IPS DF 19.7 (cell line): ENCODE results near the gene PTPRR.

Source experiments
- DNase-seq: peaks from one replicate; pipeline ENCODE4 v3.0.0-alpha.2; 2013; ENCODE audit warnings: low read depth, low spot score

PTPRR gene

DNA sequence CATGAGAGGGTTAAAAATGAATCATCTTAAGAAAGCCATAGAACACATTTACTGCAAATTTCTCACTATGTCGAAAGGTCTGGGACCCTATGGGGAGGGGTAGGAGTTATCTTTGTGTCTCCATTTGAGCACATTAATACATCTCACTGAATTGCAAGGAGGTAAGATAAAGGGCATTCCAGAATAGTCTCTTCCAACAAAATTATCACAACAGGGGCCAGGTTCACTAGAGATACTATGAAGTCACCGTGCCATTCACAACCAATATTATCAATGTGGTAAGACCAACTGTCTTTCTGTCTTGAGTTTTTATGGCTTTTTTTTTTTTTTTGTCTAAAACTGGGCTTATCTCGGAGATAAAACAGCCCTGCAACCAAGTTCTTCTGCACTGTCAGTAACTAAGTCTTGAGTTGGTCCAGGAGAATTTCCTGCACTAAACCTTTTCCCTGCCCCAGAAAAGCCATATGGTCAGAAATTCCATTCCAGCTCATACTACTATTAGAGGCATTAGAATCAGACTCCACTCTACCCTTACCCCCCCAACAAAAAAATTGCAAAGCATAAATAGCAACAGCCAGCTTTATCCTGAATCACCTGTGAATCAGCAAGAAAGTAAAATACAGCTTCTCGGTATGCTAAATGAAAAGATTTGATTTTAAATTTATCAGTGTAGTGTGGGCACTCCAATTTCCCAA lies 79.7 kb downstream of the PTPRR start:
- DNase-seq, result no peak

DNA sequence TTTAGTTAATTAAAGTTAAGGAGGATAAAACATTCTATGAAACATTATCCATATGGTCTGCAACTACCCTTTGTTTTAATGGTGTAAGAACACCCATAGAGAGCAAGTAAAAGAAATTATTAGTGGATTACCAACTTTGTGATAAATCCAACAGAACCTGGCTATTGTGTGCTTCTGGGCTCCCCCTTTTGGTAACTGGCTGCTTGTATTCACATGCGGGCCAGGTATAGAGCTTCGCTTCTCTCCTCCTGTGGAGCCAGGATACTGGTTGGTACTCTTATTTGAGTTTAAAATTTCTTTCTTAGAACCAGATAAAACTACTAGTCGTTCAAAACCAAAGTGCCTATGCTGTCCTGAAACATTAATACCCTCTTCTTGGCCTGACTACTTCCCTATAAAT lies 81.0 kb downstream of the PTPRR start:
- no peak for DNase-seq

DNA sequence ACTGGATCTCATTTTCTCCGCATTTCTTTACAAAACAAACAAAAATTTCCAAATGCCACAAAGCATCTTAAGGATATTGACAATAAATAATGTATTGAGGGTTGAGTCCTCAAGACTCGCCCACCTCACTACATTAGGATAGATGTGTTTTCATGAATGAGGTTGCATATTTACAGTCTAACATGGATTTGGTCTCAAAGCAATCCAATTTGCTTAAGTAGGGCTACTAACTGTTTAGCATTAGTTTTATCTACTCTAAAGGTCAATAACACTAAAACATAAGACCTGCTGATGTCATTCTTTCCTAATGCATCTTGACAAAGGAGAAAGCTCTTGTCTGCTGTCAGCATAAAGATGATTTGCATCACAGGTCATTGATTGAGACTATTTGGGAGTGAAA lies 82.4 kb downstream of the PTPRR start:
- no peak for DNase-seq

DNA sequence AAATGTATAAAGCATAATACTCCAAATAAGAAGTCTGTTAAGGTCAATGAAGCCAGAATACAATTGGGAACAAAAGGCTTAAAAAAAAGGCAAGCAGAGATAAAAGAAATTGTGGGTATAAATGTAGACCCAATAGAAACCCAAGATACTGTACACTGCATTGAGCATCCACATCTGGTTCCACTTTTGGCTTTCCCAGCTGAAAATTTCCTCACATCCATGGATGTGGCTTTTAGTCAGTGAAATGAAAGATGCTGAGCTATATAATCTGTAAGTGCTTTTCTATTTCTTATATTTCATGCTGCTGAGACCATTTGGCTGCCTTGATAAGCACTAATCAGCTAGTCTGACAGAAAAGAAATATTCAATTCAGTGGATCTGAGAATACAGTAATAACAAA lies 83.5 kb downstream of the PTPRR start:
- no peak for DNase-seq

DNA sequence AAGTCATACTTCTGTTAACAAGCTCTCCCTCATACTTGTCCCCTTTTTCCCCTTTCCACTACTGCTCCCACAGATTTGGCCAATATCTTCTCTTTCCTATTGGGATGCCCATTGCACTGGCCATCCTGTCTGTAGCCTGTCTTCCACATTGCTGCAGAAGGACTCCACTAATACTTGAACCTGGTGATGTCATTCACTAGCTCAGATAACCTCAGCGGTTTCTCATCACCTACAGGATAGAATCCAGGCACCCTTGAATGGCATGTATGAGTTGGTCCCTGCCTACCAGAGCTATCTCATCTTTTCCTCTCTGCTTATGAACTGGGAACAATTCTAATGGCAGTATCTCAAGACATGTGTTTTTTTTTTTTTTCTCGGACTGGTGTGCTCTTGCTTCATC lies 84.6 kb downstream of the PTPRR start:
- DNase-seq, result no peak

DNA sequence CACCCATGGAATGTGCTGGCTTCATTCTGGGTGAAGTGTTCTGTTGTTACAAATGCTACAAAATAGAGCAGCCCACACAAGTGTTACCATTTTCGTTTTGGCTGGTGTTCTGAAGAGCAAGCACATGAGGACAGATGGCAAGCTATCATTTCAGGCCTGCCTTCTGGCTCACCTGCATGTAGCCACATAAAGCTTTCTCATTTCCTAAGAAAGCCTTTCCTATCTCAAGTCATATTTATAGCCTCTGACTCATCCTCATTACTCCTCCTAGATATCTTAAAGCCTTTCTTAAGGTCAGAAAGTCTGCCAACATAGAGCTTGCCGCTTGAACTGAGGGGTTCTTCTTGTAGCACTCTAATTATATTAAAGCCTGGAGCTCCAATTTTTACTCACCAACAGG lies 89.0 kb downstream of the PTPRR start:
- DNase-seq, result no peak

DNA sequence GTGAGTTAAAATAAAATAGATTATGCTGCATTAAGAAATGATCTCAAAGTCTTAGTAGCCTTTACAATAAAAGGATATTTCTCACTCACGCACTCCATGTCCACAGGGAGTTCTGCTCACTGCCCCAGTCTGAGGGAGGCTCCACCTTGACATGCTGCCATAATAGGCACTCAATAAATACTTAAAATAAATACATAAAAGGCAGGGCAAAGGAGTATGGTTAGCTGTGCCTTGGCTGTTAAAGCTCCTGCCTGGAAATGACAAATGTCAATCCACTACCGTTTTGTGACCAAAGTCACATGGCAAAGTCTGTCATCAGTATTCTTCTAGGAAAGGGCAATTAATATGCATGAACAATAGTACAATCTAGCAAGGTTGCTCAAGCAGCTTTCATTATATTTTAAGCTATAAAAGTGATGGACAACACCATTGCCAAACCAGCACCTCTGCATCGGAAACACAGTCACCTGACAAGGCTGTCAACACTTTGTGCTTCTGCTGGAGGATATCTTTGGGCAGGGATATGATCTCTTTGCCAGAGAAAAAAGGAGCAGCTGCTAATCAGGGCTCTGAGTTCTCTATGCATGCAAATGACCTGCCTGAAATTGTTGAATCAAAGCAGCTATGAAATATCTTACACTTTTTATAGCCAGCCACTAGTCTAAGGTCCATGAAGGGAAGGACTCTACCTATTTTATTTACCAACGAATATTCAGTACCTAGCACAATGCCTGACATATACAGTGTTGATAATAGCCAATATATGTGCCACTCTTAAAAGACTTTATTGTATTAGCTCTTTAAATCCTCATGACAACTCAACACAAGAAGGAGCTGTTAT lies 90.1 kb downstream of the PTPRR start:
- DNase-seq, result no peak

DNA sequence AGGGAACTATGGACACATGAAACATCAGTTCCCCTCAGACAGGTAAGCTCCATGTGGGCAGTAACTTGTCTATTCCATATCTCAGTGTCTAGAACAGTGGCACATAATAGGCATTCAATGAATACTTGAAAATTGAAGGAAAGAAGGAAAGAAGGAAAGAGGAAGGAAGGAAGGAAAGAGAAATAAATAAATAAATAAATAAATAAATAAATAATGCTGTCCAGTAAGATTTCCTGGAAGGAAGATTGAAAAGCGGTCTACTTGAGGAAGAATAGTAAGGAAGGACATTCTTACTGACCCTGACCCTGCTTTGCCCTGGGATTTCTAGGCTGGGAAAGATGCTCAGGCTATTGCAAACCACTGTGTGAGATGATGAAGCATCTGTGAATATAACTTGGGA lies 91.5 kb downstream of the PTPRR start:
- DNase-seq, result no peak

DNA sequence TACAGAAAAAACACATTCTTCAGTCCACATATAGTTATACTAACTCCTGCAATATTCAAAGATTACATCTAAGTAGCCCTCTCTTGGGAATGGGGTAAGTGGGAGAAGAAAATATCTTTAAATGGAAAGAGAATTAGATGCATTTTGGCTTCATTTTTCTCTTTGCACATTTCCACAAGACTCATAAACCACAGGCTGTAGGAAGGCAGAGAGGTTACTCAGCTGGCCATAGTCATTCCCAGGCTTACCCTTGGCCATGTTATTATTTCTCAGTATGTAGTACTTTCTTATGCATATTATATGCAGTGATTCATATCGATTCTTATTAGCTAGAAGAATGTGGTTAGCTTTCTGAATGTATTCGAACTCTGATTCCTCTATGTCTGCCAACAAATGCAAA lies 92.2 kb downstream of the PTPRR start:
- no peak for DNase-seq

DNA sequence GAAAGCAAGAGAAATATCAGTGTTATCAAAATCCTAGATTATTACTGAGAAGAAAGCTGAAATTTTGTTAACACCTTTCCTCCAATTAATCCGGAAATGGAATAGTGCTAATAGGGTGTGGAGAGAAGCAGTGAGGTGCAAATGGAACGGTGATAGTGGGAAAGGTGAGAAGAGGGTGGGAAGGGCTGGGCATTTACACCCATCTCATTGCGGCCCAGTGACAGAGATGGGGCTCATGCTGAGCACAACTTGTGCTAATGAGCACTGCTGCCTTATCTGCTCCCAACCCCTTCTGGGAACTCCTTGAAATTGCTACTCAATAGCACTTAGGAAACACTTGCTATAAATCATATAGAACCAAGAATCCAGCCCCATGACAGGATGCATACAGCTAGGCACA lies 94.4 kb downstream of the PTPRR start:
- no peak for DNase-seq

DNA sequence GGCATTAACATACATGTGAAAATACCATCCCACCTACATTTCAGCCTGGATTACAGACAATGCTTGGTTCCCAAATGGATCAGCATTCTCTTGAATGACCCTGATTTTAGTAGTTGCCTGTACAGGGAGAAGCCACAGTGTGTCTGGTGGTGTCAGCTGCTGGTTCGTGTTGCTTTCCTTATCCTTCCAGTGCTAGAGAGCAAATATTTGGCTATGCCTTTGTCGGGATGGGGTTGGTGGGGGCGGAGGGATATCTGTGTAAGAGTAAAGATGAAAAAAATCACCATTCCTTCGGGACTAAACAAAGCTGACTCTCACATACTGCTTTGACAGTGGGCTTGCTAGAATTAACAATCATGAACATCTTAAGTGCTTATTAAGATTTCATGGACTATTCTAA lies 96.0 kb downstream of the PTPRR start:
- DNase-seq, result no peak

DNA sequence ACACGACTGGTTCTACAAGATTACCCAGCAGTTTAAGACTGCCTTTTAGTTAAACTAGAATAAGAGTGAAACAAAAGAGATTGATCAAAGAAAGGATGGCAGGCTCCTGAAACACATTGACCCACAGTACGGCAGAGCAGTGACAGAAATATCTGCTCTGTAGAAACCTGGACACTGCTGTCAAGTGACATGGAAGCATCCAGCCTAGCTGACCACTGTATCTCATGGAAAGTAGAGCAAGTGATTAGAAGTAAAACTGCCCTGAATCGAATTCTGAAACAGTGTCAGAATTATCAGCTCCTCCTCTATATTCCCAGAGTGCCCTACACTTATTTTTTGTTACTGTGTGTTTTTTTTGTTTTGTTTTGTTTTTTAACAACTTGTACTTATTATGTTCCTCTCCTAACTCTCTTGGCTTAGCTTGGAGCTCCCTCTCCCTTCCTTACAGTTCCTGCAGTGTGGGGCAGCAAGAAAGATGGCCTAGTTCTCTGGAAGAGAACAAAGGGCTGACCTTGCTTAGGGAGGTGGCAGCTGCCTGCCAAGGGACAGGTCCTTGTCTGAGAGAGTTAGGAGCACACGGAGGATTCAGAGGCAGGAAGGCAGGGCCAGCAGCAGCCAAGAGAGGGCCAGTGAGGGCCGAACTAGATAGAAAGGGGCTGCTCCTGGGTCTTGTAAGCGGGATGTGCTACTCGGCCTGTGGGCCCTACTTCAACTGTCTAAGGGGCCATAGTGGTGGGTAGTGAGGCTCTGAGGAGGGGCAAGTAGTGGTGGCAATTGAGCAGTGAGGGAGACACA lies 97.2 kb downstream of the PTPRR start:
- DNase-seq, result no peak

DNA sequence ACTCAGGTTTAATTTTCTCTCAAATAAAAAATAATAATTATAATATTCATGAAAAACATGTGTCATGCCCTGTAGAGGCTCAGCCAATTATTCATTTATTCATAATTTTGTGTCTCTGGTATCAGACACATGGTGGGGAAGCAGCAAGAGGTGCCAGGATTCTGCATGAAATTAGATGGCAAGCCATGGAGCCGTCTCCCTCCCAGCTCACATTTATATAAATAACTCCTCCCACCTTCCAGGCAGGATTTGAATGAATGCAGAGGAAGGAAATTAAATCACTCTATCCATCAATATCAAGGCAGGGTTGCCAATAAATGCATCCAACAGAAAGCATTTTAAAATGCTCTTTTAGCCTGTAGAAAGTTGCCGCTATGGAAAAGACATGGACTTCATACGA lies 98.1 kb downstream of the PTPRR start:
- DNase-seq, result no peak

DNA sequence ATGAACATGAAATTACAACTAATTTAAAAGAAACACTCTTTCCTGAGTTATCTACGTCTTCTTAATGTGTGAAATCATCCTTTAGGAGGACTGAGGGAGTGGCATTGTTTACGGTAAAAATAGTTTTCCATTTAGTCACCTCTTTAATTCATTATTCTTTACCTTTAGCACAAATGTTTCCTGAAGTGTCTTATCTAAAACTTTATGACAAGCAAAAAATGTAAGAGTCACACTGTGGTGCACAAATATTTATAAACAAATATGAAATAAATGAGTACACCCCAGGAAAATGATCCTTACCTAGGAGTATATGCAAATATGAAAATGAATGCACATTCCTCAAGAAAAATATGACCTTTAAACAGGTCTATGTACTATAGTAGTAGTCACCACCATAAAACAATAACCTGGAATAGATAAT lies 104.6 kb downstream of the PTPRR start:
- DNase-seq, result no peak

DNA sequence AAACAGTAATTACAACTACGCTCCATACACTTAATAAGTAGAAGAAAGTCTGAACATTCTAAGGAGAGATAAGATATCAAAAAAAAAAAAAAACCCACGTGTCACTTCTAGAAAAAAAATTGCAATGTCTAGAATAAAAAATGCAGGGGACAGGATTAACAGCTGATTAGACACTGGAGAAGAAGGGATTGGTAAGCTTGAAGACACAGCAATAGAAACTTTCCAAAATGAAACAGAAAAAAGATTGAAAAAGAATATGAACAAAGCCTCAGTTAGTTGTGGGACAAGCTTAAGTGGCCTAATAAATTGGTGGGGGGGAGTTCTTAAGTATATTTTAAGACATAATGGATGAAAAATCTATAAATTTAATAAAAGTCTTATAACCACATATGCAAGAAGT lies 105.5 kb downstream of the PTPRR start:
- no peak for DNase-seq

DNA sequence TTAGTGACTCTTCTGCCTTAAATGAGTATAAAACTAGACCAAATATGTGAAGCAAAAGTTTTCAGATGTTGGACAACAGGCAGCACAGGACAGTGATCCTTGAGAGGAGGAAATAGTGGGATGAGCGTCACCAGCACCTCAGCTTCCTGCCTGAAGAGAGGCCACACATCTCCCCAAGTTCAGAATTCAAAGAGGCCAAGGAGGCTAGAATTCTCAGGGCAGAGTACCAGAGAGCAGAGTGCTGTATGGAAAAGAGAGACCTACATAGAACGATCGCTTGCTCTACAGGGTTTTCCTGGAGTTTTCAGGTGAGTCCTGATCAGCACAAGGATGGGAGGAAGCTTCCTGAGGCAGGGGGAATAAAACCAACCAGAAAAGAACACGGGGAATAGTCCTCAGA lies 107.0 kb downstream of the PTPRR start:
- no peak for DNase-seq

DNA sequence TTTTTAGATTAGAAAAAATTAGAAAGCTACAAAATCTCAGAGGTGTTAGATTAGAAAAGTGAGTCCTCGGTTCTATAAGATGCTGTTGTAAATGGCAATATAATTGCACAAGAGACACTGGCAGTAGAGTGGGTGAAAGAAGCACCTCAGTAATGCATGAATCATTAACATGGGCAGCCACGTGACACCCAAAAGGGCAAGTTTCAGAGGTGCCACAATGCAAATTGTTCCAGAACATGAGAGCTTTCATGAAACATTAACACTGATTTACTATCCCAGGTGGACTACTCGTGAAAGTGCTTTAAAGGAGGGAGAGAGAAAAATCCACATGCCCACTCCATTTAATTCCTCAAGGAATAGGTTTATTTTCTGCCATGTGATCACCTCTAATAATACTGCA lies 108.4 kb downstream of the PTPRR start:
- no peak for DNase-seq

DNA sequence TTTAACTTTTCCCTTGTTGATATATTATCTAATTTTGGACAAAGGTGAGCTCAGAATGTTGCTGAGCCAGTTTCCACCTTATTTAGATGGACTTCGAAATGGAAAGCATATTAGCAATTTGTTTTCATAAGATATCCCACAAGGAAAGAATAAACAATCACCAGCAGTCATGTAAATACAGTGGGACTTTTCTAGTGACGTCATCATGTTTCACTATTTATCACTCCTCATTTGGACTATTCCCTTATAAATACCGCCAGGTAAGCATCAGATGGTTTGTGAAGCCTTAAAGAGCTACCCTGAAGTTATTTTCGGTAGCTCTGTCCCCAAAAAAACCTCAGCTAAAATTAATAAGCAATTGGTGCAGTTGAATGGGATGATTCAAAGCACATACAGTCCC lies 110.7 kb downstream of the PTPRR start:
- DNase-seq, result no peak

DNA sequence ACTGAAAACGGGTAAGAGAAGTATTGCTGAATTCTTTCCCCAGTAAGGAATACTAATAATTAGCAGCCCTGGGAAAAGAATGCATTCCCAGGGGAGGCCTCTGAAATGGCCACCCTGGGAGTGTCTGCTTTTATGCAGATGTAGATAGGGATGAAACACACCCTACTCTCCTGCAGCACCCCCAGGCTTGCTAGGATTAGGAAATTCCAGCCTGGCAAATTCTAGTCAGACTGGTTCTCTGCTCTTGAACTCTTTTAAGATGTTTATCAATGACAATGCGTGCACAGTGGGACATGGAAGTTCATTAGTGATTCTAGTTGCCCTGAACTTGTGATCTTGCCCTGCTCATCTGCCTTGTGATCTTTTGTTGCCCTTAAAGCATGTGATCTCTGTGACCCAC lies 112.5 kb downstream of the PTPRR start:
- DNase-seq, result peak; percentile 63

DNA sequence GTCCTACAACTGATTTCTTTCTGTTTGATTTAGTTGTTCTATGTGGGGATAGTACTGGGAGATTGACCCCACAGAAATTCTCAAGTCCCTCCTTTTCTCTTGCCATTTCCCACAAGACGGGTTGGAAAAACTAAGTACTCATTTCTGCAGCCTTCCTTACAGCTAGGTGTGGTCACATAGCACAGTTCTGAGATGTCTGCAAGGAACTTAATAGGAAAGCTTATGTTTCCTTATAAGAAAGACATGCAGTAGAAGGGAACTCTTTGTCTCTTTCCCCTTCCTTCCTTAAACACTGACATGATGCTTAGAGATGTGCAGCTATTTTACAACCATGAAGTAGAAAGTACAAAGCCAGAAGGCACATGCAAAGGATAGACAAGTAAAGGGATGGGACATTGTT lies 113.7 kb downstream of the PTPRR start:
- DNase-seq, result no peak

DNA sequence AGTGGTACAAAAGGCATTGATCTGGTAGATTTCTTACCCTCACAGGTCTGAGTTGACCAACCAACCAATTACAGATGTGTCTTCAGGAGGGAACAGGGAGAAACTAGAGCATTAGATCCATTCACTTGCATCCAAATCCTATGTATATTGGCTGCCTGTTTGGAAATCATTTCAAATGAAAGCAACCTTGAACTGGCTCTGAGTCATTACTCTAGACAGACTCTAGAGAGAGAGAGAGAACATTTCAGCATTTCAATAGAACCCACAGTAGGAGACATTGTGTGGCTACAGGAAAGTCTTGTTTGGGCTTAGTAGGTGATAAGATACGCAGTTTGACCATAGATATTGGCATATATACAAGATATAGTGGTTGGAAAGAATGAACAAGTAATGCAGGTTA lies 114.5 kb downstream of the PTPRR start:
- no peak for DNase-seq

DNA sequence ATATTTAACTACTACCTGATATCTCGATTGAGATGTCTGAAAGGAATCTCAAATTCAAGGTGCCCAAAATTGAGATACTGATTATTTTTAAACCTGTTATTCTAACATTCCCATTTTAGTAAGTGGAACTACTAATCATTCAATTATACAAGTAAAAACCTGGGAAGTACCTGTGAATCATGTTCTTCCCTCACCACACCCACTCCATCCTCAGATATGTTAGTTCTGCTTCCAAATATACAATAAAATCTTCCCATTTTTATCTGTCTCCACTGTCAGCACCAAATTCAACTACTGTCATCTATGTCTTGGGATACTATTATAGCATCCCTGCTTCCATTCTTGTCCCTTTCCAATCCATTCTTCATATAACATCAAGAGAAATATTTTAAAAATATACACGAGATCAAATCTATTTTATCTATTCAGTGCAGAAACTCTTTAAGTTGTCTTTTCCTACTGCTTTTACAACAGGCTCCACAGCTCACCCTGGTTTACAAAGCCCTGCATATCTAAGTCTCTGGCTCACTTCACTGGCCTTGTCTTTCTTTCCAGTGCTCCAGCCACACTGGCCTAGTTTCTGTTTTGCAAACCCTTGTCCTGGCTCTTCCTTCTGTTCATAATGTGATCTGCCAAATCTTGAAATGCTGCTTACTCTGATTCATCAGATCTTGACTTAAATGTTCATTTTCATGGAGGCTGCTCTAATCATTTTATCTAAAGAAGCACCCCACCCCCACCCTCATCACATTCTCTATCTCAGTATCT lies 122.3 kb downstream of the PTPRR start:
- DNase-seq, result no peak
